Fibroblast of lung (primary cell): ENCODE results near the gene PDE10A. TPM values are rescaled to one million over a fixed set of nuclear protein-coding genes. Genes with fewer than 3 reads are reported as not detected.

Experiments used
- DNase-seq, 2 donors: peaks; one replicate each; pipeline versions ENCODE4 v3.0.0 to v3.0.0-alpha.2; 2010; ENCODE audit warnings: low read depth in 2 of 2
- H2AFZ ChIP-seq: 2 replicates; pipeline ENCODE4 v1.5.1; 2012; ENCODE audit warnings: low read length, control low read depth, inconsistent platforms
- H3K27ac ChIP-seq: 2 replicates; pipeline ENCODE4 v1.5.1; 2011; ENCODE audit warnings: low read length, control low read depth; ENCODE audit not compliant: insufficient read depth
- H3K27me3 ChIP-seq: 2 replicates; pipeline ENCODE4 v1.5.1; 2011; ENCODE audit warnings: mild to moderate bottlenecking, low read length; ENCODE audit not compliant: control insufficient read depth, insufficient read depth
- H3K36me3 ChIP-seq: 2 replicates; pipeline ENCODE4 v1.5.1; 2011; ENCODE audit warnings: low read length; ENCODE audit not compliant: control insufficient read depth, insufficient read depth
- H3K4me1 ChIP-seq: 2 replicates; pipeline ENCODE4 v1.5.1; 2011; ENCODE audit warnings: low read length; ENCODE audit not compliant: control insufficient read depth, insufficient read depth; ENCODE audit errors: extremely low read depth
- H3K4me2 ChIP-seq: 2 replicates; pipeline ENCODE4 v1.5.1; 2011; ENCODE audit warnings: low read length, control low read depth; ENCODE audit not compliant: insufficient read depth; ENCODE audit errors: extremely low read depth
- H3K4me3 ChIP-seq, 4 experiments: fragments of 200-600 bp in 1 of 4; sonication (generic) in 1 of 4; replicated peaks in 1 of 4; 2 replicates each; pipeline ENCODE4 v1.5.1; 2011 to 2016; ENCODE audit warnings: low read length in 4 of 4, low read depth in 3 of 4, mild to moderate bottlenecking in 3 of 4, control low read depth in 2 of 4, inconsistent platforms in 1 of 4, mixed read lengths in 1 of 4; ENCODE audit not compliant: insufficient read depth in 1 of 4; ENCODE audit errors: control extremely low read depth in 1 of 4
- H3K79me2 ChIP-seq: 2 replicates; pipeline ENCODE4 v1.5.1; 2012; ENCODE audit warnings: mild to moderate bottlenecking, low read length, inconsistent platforms; ENCODE audit not compliant: control insufficient read depth, insufficient read depth
- H3K9ac ChIP-seq: 2 replicates; pipeline ENCODE4 v1.5.1; 2011; ENCODE audit warnings: mild to moderate bottlenecking, low read length, control low read depth; ENCODE audit not compliant: insufficient read depth
- H3K9me3 ChIP-seq: 2 replicates; pipeline ENCODE4 v1.5.1; 2012; ENCODE audit warnings: low read depth, low read length; ENCODE audit not compliant: control insufficient read depth, insufficient read depth
- H4K20me1 ChIP-seq: 2 replicates; pipeline ENCODE4 v1.5.1; 2011; ENCODE audit warnings: low read length; ENCODE audit not compliant: control insufficient read depth, insufficient read depth; ENCODE audit errors: extremely low read depth
- EZH2 ChIP-seq: IDR thresholded peaks from 2 replicates; pipeline ENCODE4 v1.5.1; 2012; ENCODE audit warnings: low read length, control low read depth, mild to moderate bottlenecking; ENCODE audit errors: missing control alignments
- polyA plus RNA-seq, 2 donors: library from polyadenylated mRNA; depleted of rRNA in 1 of 2; stranded (reverse) in 1 of 2; unstranded in 1 of 2; fragments of >200 nt; gene quantifications; 2 replicates each; pipeline ENCODE4 v1.2.1, GENCODE V29; 2011 to 2012; ENCODE audit warnings: missing spikeins in 1 of 2
- total RNA-seq: library from RNA; depleted of rRNA; stranded (reverse); fragments of >200 nt; gene quantifications from 2 replicates; pipeline ENCODE4 v1.2.1, GENCODE V29; 2014
- TF ChIP-seq, protein P1 (sequence below), 2 donors: IDR thresholded peaks in 1 of 2; conservative IDR thresholded peaks in 1 of 2; 1 replicate in 1 of 2; 2 replicates in 1 of 2; pipeline ENCODE4 v1.5.1; 2011 to 2012; ENCODE audit warnings: low read length in 2 of 2, control low read depth in 1 of 2, inconsistent platforms in 1 of 2, low read depth in 1 of 2, mild to moderate bottlenecking in 1 of 2

Gene PDE10A
- total and polyA plus RNA-seq, 2 donors (not counting 1 experiment from before 2014, with no cell fraction given), result under 0.01 to 0.19 TPM

DNA sequence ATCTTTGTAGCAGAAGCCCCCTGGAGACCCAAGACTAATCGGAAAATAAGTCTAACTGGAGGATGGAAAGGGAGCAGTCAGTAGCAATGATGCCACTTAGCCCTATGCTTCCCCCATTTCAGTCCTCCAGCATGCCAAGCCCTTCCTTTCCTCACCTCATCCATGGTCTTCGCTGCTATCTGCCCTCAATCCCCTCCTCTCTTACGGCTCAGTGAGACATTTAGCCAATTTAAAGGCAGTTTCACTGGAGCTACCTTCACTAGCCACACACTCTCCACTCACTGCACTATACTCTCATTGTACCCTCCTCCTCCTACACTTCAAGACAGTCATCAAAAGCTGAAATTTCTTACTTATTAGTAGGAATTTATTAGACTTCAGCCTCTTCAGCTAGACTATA lies 111.2 kb downstream of the PDE10A start:
- Histone ChIP-seq H3K9ac (no peak overlapping the region), H3K4me3 (no peak overlapping the region), H4K20me1 (no peaks in the 10 kb centered on the region), H3K27me3 (no peaks in the 10 kb centered on the region), H3K9me3 (no peaks in the 10 kb centered on the region), H3K36me3 (no peaks in the 10 kb centered on the region), H2AFZ (no peak overlapping the region), H3K79me2 (no peaks in the 10 kb centered on the region), H3K4me2 (no peak overlapping the region), H3K27ac (no peak overlapping the region), H3K4me1 (no peaks in the 10 kb centered on the region)
- DNase-seq, result no peak
- TF ChIP-seq EZH2, result no peak

DNA sequence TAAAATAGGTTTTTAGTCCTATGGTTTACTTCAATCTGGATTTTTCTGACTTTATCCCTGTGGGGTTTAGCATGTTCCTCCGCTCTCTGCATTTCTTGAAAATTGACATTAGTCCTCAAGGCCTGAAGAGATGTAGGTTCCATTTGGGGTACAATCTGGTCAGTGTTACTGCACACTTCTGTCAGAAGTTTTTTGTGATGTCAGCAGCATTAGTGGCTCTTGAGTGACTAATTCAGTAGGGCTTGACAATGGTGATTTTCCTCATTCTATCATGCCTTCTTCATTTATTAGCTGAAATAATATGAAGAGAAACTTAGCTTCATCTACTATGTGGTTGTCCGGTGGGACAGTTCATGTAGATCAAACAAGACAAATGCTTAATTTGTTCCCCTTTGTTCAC lies 114.6 kb downstream of the PDE10A start:
- Histone ChIP-seq H3K9me3 (no peaks in the 10 kb centered on the region), H3K4me1 (no peaks in the 10 kb centered on the region), H2AFZ (no peak overlapping the region), H3K79me2 (no peaks in the 10 kb centered on the region), H3K27me3 (no peaks in the 10 kb centered on the region), H3K4me2 (no peak overlapping the region), H4K20me1 (no peaks in the 10 kb centered on the region), H3K27ac (no peak overlapping the region), H3K4me3 (no peak overlapping the region), H3K9ac (no peak overlapping the region), H3K36me3 (no peaks in the 10 kb centered on the region)
- TF ChIP-seq, protein P1, sequence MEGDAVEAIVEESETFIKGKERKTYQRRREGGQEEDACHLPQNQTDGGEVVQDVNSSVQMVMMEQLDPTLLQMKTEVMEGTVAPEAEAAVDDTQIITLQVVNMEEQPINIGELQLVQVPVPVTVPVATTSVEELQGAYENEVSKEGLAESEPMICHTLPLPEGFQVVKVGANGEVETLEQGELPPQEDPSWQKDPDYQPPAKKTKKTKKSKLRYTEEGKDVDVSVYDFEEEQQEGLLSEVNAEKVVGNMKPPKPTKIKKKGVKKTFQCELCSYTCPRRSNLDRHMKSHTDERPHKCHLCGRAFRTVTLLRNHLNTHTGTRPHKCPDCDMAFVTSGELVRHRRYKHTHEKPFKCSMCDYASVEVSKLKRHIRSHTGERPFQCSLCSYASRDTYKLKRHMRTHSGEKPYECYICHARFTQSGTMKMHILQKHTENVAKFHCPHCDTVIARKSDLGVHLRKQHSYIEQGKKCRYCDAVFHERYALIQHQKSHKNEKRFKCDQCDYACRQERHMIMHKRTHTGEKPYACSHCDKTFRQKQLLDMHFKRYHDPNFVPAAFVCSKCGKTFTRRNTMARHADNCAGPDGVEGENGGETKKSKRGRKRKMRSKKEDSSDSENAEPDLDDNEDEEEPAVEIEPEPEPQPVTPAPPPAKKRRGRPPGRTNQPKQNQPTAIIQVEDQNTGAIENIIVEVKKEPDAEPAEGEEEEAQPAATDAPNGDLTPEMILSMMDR (conservative IDR thresholded peaks at IDR 0.05 in 1 of 2, IDR thresholded peaks at IDR 0.05 in 1 of 2; ENCODE audit: low read depth in 1 of 2, low read length in 2 of 2), result no peak
- TF ChIP-seq EZH2, result no peak
- DNase-seq, result no peak

DNA sequence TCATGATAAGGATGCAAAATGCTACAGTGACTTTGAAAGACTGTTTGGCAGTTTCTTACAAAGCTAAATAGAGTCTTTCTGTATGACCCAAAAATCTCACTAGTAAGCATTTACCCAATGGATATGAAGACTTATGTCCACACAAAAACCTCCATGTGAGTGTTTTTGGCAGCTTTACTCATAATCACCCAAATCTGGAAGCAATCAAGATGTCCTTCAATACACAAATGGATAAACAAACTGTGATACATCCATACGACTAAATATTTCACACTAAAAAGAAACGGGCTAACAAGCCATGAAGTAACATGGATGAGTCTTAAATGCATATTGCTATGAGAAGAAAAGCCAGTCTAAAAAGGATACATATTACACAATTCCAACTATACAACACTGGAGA lies 117.2 kb downstream of the PDE10A start:
- Histone ChIP-seq H3K36me3 (no peaks in the 10 kb centered on the region), H3K9ac (no peak overlapping the region), H3K9me3 (no peaks in the 10 kb centered on the region), H3K27me3 (no peaks in the 10 kb centered on the region), H3K4me2 (no peak overlapping the region), H3K27ac (no peak overlapping the region), H2AFZ (no peak overlapping the region), H3K4me3 (no peak overlapping the region), H4K20me1 (no peaks in the 10 kb centered on the region), H3K4me1 (no peaks in the 10 kb centered on the region), H3K79me2 (no peaks in the 10 kb centered on the region)
- peak in 1 of 2 donors; percentile 9 for DNase-seq
- TF ChIP-seq, protein P1 (conservative IDR thresholded peaks at IDR 0.05 in 1 of 2, IDR thresholded peaks at IDR 0.05 in 1 of 2; ENCODE audit: low read depth in 1 of 2, low read length in 2 of 2), result no peak
- TF ChIP-seq EZH2, result no peak
